NCI-H1417 (cell line): Measurements from ENCODE around the gene NCF4.

Experiments
- DNase-seq, 3 experiments: peaks; one replicate each; lab custom pipeline; 2025; lab: John Stamatoyannopoulos, UW

NCF4 gene

GRCh38 chr22:36922105-36922608 lies 61.4 kb downstream of the NCF4 start:
- DNase-seq, result no peak

GRCh38 chr22:36922711-36923110 lies 61.9 kb downstream of the NCF4 start:
- DNase-seq, result no peak

- DNase-seq, result no peak
Observed at GRCh38 chr22:36923131-36923788, 62.5 kb downstream of the NCF4 start.

- DNase-seq, result no peak
Observed at GRCh38 chr22:36924151-36924698, 63.4 kb downstream of the NCF4 start.

- no peak for DNase-seq
Observed at GRCh38 chr22:36925388-36926290, 64.8 kb downstream of the NCF4 start.

- DNase-seq, result no peak
Observed at GRCh38 chr22:36926309-36926708, 65.5 kb downstream of the NCF4 start.

GRCh38 chr22:36926721-36927435 lies 66.1 kb downstream of the NCF4 start:
- DNase-seq, result no peak
